ENCODE data around the gene ENDOU.

GRCh38 chr12:47700263-47700662, 25.0 kb downstream of the ENDOU start:
- TF ChIP-seq RFX5 (IDR thresholded peaks at IDR 0.05; ENCODE audit: low read length) (no peak), JUND (IDR thresholded peaks at IDR 0.05) (no peak), TAF1 (IDR thresholded peaks at IDR 0.05; ENCODE audit: borderline replicate concordance, low read depth, low read length) (no peak), EP300 (IDR thresholded peaks at IDR 0.05; ENCODE audit: borderline replicate concordance in 1 of 2, low read depth in 1 of 2, low read length in 1 of 2) (no peak), CTCF (IDR thresholded peaks at IDR 0.05) (no peak), RXRA (IDR thresholded peaks at IDR 0.05; ENCODE audit: borderline replicate concordance, low read depth) (no peak), RAD21 (IDR thresholded peaks at IDR 0.05; ENCODE audit: low read length) (no peak), POLR2AphosphoS5 (IDR thresholded peaks at IDR 0.05; ENCODE audit: low read depth, low read length) (no peak)
- TF ChIP-seq, protein P1, sequence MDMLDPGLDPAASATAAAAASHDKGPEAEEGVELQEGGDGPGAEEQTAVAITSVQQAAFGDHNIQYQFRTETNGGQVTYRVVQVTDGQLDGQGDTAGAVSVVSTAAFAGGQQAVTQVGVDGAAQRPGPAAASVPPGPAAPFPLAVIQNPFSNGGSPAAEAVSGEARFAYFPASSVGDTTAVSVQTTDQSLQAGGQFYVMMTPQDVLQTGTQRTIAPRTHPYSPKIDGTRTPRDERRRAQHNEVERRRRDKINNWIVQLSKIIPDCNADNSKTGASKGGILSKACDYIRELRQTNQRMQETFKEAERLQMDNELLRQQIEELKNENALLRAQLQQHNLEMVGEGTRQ (IDR thresholded peaks at IDR 0.05; ENCODE audit: borderline replicate concordance, low read depth, low read length): no peak
